ENCODE results near the gene GRIK1. TPM values are rescaled to one million over a fixed set of nuclear protein-coding genes. Genes with fewer than 3 reads are reported as not detected.
A peak's percentile ranks its signal among the peaks of the same experiment; 100 is the strongest.

The GRIK1 gene
- total and polyA plus RNA-seq, 2 experiments from 2014 or later: not detected

GRCh38 chr21:29511096-29511495 is 428.7 kb downstream of the GRIK1 start:
- H3K27ac ChIP-seq: no peak overlapping the region
- in situ Hi-C loops (cut with MboI): no loop called here
- TF ChIP-seq EZH2 (IDR thresholded peaks at IDR 0.05; ENCODE audit: insufficient read depth, poor library complexity, severe bottlenecking): no peak
- no peaks in the 10 kb centered on the region for H3K36me3 ChIP-seq (ENCODE audit: low read depth)
- H3F3A ChIP-seq (ENCODE audit: insufficient read depth): peaks cover 7% of the 10 kb centered on the region; the same call in 1 of the 2 replicates
- no peak overlapping the region for H3K9ac ChIP-seq
- H3K9me3 ChIP-seq (ENCODE audit: low read depth): peaks cover 4% of the 10 kb centered on the region
- DNase-seq: peak; percentile 62
- H4K20me1 ChIP-seq (ENCODE audit: insufficient read depth): no peaks in the 10 kb centered on the region
- no peaks in the 10 kb centered on the region for H3K9me2 ChIP-seq (ENCODE audit: insufficient read depth)
- no peaks in the 10 kb centered on the region for H3K4me1 ChIP-seq (ENCODE audit: insufficient read depth)
- no peak overlapping the region for H2AFZ ChIP-seq
- H3K79me2 ChIP-seq (ENCODE audit: insufficient read depth): no peaks in the 10 kb centered on the region
- H3K4me2 ChIP-seq (ENCODE audit: unreplicated experiment): no peak overlapping the region
- H3K27me3 ChIP-seq (replicated peaks; ENCODE audit: insufficient read depth): no peaks in the 10 kb centered on the region
- H3K4me3 ChIP-seq: no peak overlapping the region
- 43 to 44% methylated on average over 4 of the region's 4 CpGs for WGBS, 2 experiments (ENCODE audit: low coverage in 1 of 2, low lambda C conversion rate in 2 of 2, missing lambda C conversion rate in 2 of 2)

GRCh38 chr21:29509121-29509520 is 430.7 kb downstream of the GRIK1 start:
- H3K36me3 ChIP-seq (ENCODE audit: low read depth): no peaks in the 10 kb centered on the region
- no peaks in the 10 kb centered on the region for H3K9me3 ChIP-seq (ENCODE audit: low read depth)
- H3K9me2 ChIP-seq (ENCODE audit: insufficient read depth): no peaks in the 10 kb centered on the region
- peaks cover 9% of the 10 kb centered on the region; the same call in 1 of the 2 replicates for H3K4me1 ChIP-seq (ENCODE audit: insufficient read depth)
- no peak overlapping the region for H2AFZ ChIP-seq
- WGBS, 2 experiments (ENCODE audit: low coverage in 1 of 2, low lambda C conversion rate in 2 of 2, missing lambda C conversion rate in 2 of 2): 91 to 92% methylated on average over 6 of the region's 6 CpGs
- H3F3A ChIP-seq (ENCODE audit: insufficient read depth): peaks cover 7% of the 10 kb centered on the region; the same call in 1 of the 2 replicates
- H3K4me3 ChIP-seq: no peak overlapping the region
- H3K27me3 ChIP-seq (replicated peaks; ENCODE audit: insufficient read depth): no peaks in the 10 kb centered on the region
- H3K4me2 ChIP-seq (ENCODE audit: unreplicated experiment): no peak overlapping the region
- in situ Hi-C loops (cut with MboI): no loop called here
- H4K20me1 ChIP-seq (ENCODE audit: insufficient read depth): no peaks in the 10 kb centered on the region
- TF ChIP-seq EZH2 (IDR thresholded peaks at IDR 0.05; ENCODE audit: insufficient read depth, poor library complexity, severe bottlenecking): no peak
- no peaks in the 10 kb centered on the region for H3K79me2 ChIP-seq (ENCODE audit: insufficient read depth)
- no peak overlapping the region for H3K27ac ChIP-seq
- no peak for DNase-seq
- no peak overlapping the region for H3K9ac ChIP-seq

GRCh38 chr21:29508301-29508700 is 431.5 kb downstream of the GRIK1 start:
- Histone ChIP-seq H3K9ac (no peak overlapping the region), H3K9me2 (ENCODE audit: insufficient read depth) (no peaks in the 10 kb centered on the region), H3K9me3 (ENCODE audit: low read depth) (no peaks in the 10 kb centered on the region), H3K27ac (no peak overlapping the region), H3K4me1 (ENCODE audit: insufficient read depth) (peaks cover 9% of the 10 kb centered on the region; the same call in 1 of the 2 replicates), H3K36me3 (ENCODE audit: low read depth) (no peaks in the 10 kb centered on the region), H3K4me2 (ENCODE audit: unreplicated experiment) (no peak overlapping the region), H3K4me3 (no peak overlapping the region), H2AFZ (no peak overlapping the region), H3K27me3 (replicated peaks; ENCODE audit: insufficient read depth) (no peaks in the 10 kb centered on the region), H3K79me2 (ENCODE audit: insufficient read depth) (no peaks in the 10 kb centered on the region), H3F3A (ENCODE audit: insufficient read depth) (peaks cover 7% of the 10 kb centered on the region; the same call in 1 of the 2 replicates), H4K20me1 (ENCODE audit: insufficient read depth) (no peaks in the 10 kb centered on the region)
- in situ Hi-C loops (cut with MboI): no loop called here
- TF ChIP-seq EZH2phosphoT487 (IDR thresholded peaks at IDR 0.05; ENCODE audit: insufficient read depth, low read depth): no peak
- no peak for TF ChIP-seq EZH2 (IDR thresholded peaks at IDR 0.05; ENCODE audit: insufficient read depth, poor library complexity, severe bottlenecking)
- 86 to 87% methylated on average over 4 of the region's 4 CpGs for WGBS, 2 experiments (ENCODE audit: low coverage in 1 of 2, low lambda C conversion rate in 2 of 2, missing lambda C conversion rate in 2 of 2)
- no peak for DNase-seq

- H3K4me1 ChIP-seq (ENCODE audit: insufficient read depth): peaks cover 11% of the 10 kb centered on the region; the same call in 1 of the 2 replicates
- no peaks in the 10 kb centered on the region for H3K9me3 ChIP-seq (ENCODE audit: low read depth)
- no peak overlapping the region for H2AFZ ChIP-seq
- no peak overlapping the region for H3K4me2 ChIP-seq (ENCODE audit: unreplicated experiment)
- H3F3A ChIP-seq (ENCODE audit: insufficient read depth): peaks cover 7% of the 10 kb centered on the region; the same call in 1 of the 2 replicates
- no peaks in the 10 kb centered on the region for H3K36me3 ChIP-seq (ENCODE audit: low read depth)
- no peaks in the 10 kb centered on the region for H4K20me1 ChIP-seq (ENCODE audit: insufficient read depth)
- in situ Hi-C loops (cut with MboI): no loop called here
- H3K27ac ChIP-seq: no peak overlapping the region
- H3K79me2 ChIP-seq (ENCODE audit: insufficient read depth): no peaks in the 10 kb centered on the region
- DNase-seq: no peak
- H3K9ac ChIP-seq: no peak overlapping the region
- no peak for TF ChIP-seq EZH2 (IDR thresholded peaks at IDR 0.05; ENCODE audit: insufficient read depth, poor library complexity, severe bottlenecking)
- 72 to 84% methylated on average over 3 of the region's 3 CpGs for WGBS, 2 experiments (ENCODE audit: low coverage in 1 of 2, low lambda C conversion rate in 2 of 2, missing lambda C conversion rate in 2 of 2)
- H3K9me2 ChIP-seq (ENCODE audit: insufficient read depth): no peaks in the 10 kb centered on the region
- no peak overlapping the region for H3K4me3 ChIP-seq
- H3K27me3 ChIP-seq (replicated peaks; ENCODE audit: insufficient read depth): no peaks in the 10 kb centered on the region
Observed at GRCh38 chr21:29506947-29507346, 432.8 kb downstream of the GRIK1 start.

GRCh38 chr21:29506214-29506613 is 433.6 kb downstream of the GRIK1 start:
- Histone ChIP-seq H2AFZ (no peak overlapping the region), H4K20me1 (ENCODE audit: insufficient read depth) (no peaks in the 10 kb centered on the region), H3K9me3 (ENCODE audit: low read depth) (no peaks in the 10 kb centered on the region), H3K27ac (no peak overlapping the region), H3K4me1 (ENCODE audit: insufficient read depth) (peaks cover 18% of the 10 kb centered on the region), H3K9ac (no peak overlapping the region), H3K9me2 (ENCODE audit: insufficient read depth) (no peaks in the 10 kb centered on the region), H3K4me3 (no peak overlapping the region), H3K36me3 (ENCODE audit: low read depth) (no peaks in the 10 kb centered on the region), H3K4me2 (ENCODE audit: unreplicated experiment) (no peak overlapping the region), H3K27me3 (replicated peaks; ENCODE audit: insufficient read depth) (no peaks in the 10 kb centered on the region), H3K79me2 (ENCODE audit: insufficient read depth) (no peaks in the 10 kb centered on the region), H3F3A (ENCODE audit: insufficient read depth) (peaks cover 13% of the 10 kb centered on the region; the same call in 1 of the 2 replicates)
- 63 to 67% methylated on average over 6 of the region's 6 CpGs for WGBS, 2 experiments (ENCODE audit: low coverage in 1 of 2, low lambda C conversion rate in 2 of 2, missing lambda C conversion rate in 2 of 2)
- in situ Hi-C loops (cut with MboI): no loop called here
- no peak for DNase-seq
- TF ChIP-seq EZH2phosphoT487 (IDR thresholded peaks at IDR 0.05; ENCODE audit: insufficient read depth, low read depth) (no peak), EZH2 (IDR thresholded peaks at IDR 0.05; ENCODE audit: insufficient read depth, poor library complexity, severe bottlenecking) (no peak)
